ENCODE results near the gene PYGO1. TPM values are rescaled to one million over a fixed set of nuclear protein-coding genes. Genes with fewer than 3 reads are reported as not detected.

Gene PYGO1
- total and polyA plus RNA-seq, 9 of the 15 experiments (the other 6 are each of a cell fraction or from before 2014, with no cell fraction given): under 0.01 to 0.07 (median 0.02) TPM; not detected in 5

DNA sequence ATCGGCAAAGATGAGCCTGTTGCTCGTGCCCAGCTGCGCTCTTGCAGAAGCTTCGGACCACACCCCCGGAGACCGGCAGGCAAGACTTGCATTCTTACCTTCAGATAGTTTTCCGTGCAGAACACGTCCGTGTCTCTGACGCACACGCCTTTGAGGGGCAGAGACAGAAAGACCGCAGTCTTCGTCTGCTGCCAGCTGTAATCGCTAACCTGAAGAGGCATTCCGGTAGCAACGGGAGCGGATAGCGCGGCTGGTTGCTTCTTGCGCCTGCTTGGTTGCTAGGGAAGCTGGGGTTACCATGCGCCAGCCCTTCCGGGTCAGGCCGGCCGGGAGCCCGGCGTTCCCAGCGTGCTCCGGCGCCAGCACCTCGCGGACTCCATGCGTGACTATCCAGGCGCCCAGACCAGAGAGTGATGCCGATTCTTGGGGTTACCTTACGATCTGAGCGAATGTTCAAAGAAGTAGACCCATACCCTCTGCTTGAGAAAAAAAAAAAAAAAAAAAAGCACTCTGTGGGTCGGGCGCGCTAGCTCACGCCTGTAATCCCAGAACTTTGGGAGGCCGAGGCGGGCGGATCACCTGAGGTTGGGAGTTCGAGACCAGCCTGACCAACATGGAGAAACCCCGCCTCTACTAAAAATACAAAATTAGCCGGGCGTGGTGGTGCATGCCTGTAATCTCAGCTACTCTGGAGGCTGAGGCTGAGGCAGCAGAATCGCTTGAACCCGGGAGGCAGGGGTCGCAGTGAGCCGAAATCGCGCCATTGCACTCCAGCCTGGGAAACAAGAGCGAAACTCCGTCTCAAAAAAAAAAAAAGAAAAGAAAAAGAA, 89.8 kb downstream of the PYGO1 start (continued):
- TF ChIP-seq, protein P1, sequence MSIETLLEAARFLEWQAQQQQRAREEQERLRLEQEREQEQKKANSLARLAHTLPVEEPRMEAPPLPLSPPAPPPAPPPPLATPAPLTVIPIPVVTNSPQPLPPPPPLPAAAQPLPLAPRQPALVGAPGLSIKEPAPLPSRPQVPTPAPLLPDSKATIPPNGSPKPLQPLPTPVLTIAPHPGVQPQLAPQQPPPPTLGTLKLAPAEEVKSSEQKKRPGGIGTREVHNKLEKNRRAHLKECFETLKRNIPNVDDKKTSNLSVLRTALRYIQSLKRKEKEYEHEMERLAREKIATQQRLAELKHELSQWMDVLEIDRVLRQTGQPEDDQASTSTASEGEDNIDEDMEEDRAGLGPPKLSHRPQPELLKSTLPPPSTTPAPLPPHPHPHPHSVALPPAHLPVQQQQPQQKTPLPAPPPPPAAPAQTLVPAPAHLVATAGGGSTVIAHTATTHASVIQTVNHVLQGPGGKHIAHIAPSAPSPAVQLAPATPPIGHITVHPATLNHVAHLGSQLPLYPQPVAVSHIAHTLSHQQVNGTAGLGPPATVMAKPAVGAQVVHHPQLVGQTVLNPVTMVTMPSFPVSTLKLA (conservative IDR thresholded peaks at IDR 0.05): peak in 1 of 2 experiments; percentile 68; a peak in 3 of 4 replicates
- TF ChIP-seq, protein P2, sequence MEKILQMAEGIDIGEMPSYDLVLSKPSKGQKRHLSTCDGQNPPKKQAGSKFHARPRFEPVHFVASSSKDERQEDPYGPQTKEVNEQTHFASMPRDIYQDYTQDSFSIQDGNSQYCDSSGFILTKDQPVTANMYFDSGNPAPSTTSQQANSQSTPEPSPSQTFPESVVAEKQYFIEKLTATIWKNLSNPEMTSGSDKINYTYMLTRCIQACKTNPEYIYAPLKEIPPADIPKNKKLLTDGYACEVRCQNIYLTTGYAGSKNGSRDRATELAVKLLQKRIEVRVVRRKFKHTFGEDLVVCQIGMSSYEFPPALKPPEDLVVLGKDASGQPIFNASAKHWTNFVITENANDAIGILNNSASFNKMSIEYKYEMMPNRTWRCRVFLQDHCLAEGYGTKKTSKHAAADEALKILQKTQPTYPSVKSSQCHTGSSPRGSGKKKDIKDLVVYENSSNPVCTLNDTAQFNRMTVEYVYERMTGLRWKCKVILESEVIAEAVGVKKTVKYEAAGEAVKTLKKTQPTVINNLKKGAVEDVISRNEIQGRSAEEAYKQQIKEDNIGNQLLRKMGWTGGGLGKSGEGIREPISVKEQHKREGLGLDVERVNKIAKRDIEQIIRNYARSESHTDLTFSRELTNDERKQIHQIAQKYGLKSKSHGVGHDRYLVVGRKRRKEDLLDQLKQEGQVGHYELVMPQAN (IDR thresholded peaks at IDR 0.05; ENCODE audit: borderline replicate concordance): peak; percentile 76; the same call in 1 of the 2 replicates
- TF ChIP-seq POLR2A (conservative IDR thresholded peaks at IDR 0.05) (peak; percentile 54; the same call in 1 of the 2 replicates), NR2C1 (IDR thresholded peaks at IDR 0.05) (peak; percentile 92), NR2C1 (tag; IDR thresholded peaks at IDR 0.05) (peak; percentile 92), NRF1 (conservative IDR thresholded peaks at IDR 0.05 in 1 of 2, IDR thresholded peaks at IDR 0.05 in 1 of 2) (peak; percentile 46 to 61; a peak in 2 of 4 replicates), EP400 (IDR thresholded peaks at IDR 0.05) (peak; percentile 62; the same call in 1 of the 2 replicates)
- TF ChIP-seq, protein P3, sequence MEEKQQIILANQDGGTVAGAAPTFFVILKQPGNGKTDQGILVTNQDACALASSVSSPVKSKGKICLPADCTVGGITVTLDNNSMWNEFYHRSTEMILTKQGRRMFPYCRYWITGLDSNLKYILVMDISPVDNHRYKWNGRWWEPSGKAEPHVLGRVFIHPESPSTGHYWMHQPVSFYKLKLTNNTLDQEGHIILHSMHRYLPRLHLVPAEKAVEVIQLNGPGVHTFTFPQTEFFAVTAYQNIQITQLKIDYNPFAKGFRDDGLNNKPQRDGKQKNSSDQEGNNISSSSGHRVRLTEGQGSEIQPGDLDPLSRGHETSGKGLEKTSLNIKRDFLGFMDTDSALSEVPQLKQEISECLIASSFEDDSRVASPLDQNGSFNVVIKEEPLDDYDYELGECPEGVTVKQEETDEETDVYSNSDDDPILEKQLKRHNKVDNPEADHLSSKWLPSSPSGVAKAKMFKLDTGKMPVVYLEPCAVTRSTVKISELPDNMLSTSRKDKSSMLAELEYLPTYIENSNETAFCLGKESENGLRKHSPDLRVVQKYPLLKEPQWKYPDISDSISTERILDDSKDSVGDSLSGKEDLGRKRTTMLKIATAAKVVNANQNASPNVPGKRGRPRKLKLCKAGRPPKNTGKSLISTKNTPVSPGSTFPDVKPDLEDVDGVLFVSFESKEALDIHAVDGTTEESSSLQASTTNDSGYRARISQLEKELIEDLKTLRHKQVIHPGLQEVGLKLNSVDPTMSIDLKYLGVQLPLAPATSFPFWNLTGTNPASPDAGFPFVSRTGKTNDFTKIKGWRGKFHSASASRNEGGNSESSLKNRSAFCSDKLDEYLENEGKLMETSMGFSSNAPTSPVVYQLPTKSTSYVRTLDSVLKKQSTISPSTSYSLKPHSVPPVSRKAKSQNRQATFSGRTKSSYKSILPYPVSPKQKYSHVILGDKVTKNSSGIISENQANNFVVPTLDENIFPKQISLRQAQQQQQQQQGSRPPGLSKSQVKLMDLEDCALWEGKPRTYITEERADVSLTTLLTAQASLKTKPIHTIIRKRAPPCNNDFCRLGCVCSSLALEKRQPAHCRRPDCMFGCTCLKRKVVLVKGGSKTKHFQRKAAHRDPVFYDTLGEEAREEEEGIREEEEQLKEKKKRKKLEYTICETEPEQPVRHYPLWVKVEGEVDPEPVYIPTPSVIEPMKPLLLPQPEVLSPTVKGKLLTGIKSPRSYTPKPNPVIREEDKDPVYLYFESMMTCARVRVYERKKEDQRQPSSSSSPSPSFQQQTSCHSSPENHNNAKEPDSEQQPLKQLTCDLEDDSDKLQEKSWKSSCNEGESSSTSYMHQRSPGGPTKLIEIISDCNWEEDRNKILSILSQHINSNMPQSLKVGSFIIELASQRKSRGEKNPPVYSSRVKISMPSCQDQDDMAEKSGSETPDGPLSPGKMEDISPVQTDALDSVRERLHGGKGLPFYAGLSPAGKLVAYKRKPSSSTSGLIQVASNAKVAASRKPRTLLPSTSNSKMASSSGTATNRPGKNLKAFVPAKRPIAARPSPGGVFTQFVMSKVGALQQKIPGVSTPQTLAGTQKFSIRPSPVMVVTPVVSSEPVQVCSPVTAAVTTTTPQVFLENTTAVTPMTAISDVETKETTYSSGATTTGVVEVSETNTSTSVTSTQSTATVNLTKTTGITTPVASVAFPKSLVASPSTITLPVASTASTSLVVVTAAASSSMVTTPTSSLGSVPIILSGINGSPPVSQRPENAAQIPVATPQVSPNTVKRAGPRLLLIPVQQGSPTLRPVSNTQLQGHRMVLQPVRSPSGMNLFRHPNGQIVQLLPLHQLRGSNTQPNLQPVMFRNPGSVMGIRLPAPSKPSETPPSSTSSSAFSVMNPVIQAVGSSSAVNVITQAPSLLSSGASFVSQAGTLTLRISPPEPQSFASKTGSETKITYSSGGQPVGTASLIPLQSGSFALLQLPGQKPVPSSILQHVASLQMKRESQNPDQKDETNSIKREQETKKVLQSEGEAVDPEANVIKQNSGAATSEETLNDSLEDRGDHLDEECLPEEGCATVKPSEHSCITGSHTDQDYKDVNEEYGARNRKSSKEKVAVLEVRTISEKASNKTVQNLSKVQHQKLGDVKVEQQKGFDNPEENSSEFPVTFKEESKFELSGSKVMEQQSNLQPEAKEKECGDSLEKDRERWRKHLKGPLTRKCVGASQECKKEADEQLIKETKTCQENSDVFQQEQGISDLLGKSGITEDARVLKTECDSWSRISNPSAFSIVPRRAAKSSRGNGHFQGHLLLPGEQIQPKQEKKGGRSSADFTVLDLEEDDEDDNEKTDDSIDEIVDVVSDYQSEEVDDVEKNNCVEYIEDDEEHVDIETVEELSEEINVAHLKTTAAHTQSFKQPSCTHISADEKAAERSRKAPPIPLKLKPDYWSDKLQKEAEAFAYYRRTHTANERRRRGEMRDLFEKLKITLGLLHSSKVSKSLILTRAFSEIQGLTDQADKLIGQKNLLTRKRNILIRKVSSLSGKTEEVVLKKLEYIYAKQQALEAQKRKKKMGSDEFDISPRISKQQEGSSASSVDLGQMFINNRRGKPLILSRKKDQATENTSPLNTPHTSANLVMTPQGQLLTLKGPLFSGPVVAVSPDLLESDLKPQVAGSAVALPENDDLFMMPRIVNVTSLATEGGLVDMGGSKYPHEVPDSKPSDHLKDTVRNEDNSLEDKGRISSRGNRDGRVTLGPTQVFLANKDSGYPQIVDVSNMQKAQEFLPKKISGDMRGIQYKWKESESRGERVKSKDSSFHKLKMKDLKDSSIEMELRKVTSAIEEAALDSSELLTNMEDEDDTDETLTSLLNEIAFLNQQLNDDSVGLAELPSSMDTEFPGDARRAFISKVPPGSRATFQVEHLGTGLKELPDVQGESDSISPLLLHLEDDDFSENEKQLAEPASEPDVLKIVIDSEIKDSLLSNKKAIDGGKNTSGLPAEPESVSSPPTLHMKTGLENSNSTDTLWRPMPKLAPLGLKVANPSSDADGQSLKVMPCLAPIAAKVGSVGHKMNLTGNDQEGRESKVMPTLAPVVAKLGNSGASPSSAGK (IDR thresholded peaks at IDR 0.05): peak; percentile 71
